HG02571 (cell line): ENCODE results near the gene IRAK3.

Experiments
- ATAC-seq: cut with Tn5 transposase; IDR thresholded peaks from one replicate; pipeline ENCODE4 v1.9.1; 2021; ENCODE audit warnings: mild to moderate bottlenecking, moderate library complexity; ENCODE audit not compliant: unreplicated experiment

The IRAK3 gene

GRCh38 chr12:66188584-66189485 is at the start of gene IRAK3:
TSS of gene IRAK3 (plus strand) at chr12:66189214. CDS start at chr12:66189300, 86 bp downstream.
- ATAC-seq: peak; percentile 55

GRCh38 chr12:66139328-66139727 is 49.7 kb upstream of the IRAK3 start:
- ATAC-seq: no peak

- no peak for ATAC-seq
These were observed 48.3 kb upstream of the IRAK3 start for GRCh38 chr12:66140731-66141130.

GRCh38 chr12:66141299-66141698 is 47.7 kb upstream of the IRAK3 start:
- no peak for ATAC-seq

- ATAC-seq: no peak
These were observed 46.2 kb upstream of the IRAK3 start for GRCh38 chr12:66142826-66143225.

GRCh38 chr12:66143868-66144267 is 45.1 kb upstream of the IRAK3 start:
- no peak for ATAC-seq

GRCh38 chr12:66144791-66145754 is 43.9 kb upstream of the IRAK3 start:
- ATAC-seq: no peak

- ATAC-seq: no peak
These were observed 39.2 kb upstream of the IRAK3 start for GRCh38 chr12:66149702-66150398.

- no peak for ATAC-seq
These were observed 36.3 kb upstream of the IRAK3 start for GRCh38 chr12:66152732-66153131.

- no peak for ATAC-seq
These were observed 34.2 kb upstream of the IRAK3 start for GRCh38 chr12:66154776-66155175.

- ATAC-seq: no peak
These were observed 32.4 kb upstream of the IRAK3 start for GRCh38 chr12:66156654-66157053.

GRCh38 chr12:66159123-66159522 is 29.9 kb upstream of the IRAK3 start:
- no peak for ATAC-seq

GRCh38 chr12:66160704-66161103 is 28.3 kb upstream of the IRAK3 start:
- no peak for ATAC-seq

- no peak for ATAC-seq
These were observed 26.3 kb upstream of the IRAK3 start for GRCh38 chr12:66162701-66163100.

GRCh38 chr12:66163289-66163688 is 25.7 kb upstream of the IRAK3 start:
- ATAC-seq: no peak

- no peak for ATAC-seq
These were observed 24.6 kb upstream of the IRAK3 start for GRCh38 chr12:66164349-66164821.

GRCh38 chr12:66165141-66165540 is 23.9 kb upstream of the IRAK3 start:
- no peak for ATAC-seq

GRCh38 chr12:66166561-66166960 is 22.5 kb upstream of the IRAK3 start:
- ATAC-seq: no peak

- ATAC-seq: no peak
These were observed 20.6 kb upstream of the IRAK3 start for GRCh38 chr12:66168410-66168809.

GRCh38 chr12:66169221-66170170 is 19.5 kb upstream of the IRAK3 start, which contains the start of gene TMBIM4:
TSS of gene TMBIM4 (minus strand) at chr12:66169996. CDS start at chr12:66169951, 45 bp downstream.
- peak; percentile 86 for ATAC-seq
